Measurements from ENCODE around the gene KDM2B. TPM values are rescaled to one million over a fixed set of nuclear protein-coding genes. Genes with fewer than 3 reads are reported as not detected.

The KDM2B gene
- total RNA-seq, 1 donor = 32.6 TPM

DNA sequence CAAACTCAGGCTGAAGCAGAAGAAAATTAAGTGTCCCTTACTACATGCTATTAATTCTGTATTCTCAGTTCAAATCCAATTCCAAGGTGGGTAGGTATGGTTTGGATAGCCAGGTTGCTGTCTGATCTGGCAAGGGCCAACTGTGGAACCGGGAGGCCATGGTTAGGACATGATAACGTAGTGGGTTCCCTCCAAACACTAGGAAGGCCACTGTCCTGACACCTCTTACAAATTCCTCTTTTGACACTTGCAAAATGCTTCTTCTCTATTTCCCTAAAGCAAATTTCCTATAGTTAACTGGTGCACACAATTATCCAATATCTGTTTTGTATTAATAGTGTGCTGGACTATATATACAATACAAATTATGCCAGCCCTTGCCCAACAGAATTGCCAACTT lies 110.1 kb downstream of the KDM2B start:
- Histone ChIP-seq H3K27me3 (ENCODE audit: insufficient read depth, low read length) (no peaks in the 10 kb centered on the region), H3K9me3 (ENCODE audit: low read depth, low read length) (no peaks in the 10 kb centered on the region), H3K4me2 (ENCODE audit: insufficient read depth, low read length) (no peak overlapping the region), H3K27ac (ENCODE audit: low read depth, low read length) (no peak overlapping the region), H3K4me3 (ENCODE audit: insufficient read depth, low read length) (no peak overlapping the region), H3K79me2 (ENCODE audit: insufficient read depth, low read length) (peaks cover 5% of the 10 kb centered on the region), H2AFZ (ENCODE audit: low read length) (no peak overlapping the region), H4K20me1 (ENCODE audit: insufficient read depth, low read length) (peaks cover 4% of the 10 kb centered on the region), H3K36me3 (ENCODE audit: insufficient read depth, low read length) (no peaks in the 10 kb centered on the region), H3K4me1 (ENCODE audit: insufficient read depth, low read length) (peaks cover 6% of the 10 kb centered on the region)
- no peak for DNase-seq (ENCODE audit: insufficient read length, low spot score, missing footprints)
- TF ChIP-seq, protein P1, sequence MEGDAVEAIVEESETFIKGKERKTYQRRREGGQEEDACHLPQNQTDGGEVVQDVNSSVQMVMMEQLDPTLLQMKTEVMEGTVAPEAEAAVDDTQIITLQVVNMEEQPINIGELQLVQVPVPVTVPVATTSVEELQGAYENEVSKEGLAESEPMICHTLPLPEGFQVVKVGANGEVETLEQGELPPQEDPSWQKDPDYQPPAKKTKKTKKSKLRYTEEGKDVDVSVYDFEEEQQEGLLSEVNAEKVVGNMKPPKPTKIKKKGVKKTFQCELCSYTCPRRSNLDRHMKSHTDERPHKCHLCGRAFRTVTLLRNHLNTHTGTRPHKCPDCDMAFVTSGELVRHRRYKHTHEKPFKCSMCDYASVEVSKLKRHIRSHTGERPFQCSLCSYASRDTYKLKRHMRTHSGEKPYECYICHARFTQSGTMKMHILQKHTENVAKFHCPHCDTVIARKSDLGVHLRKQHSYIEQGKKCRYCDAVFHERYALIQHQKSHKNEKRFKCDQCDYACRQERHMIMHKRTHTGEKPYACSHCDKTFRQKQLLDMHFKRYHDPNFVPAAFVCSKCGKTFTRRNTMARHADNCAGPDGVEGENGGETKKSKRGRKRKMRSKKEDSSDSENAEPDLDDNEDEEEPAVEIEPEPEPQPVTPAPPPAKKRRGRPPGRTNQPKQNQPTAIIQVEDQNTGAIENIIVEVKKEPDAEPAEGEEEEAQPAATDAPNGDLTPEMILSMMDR (IDR thresholded peaks at IDR 0.05; ENCODE audit: extremely low read depth, low read depth, low read length) = no peak

DNA sequence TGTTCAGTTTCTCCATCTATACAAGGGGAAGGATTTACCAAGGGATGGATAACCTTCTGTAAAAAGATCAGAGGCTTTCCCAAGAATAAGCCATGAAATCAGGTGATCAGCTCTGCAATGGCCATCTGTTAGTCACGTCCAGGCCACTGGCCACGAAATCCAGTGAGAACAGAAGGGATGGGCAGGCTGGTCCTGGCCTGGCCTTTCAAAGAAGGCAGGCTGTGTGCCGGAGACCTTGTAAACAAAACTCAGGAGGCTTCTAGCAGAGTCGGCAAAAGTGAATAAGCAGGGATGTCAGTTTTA lies 112.4 kb downstream of the KDM2B start:
- Histone ChIP-seq H3K4me1 (ENCODE audit: insufficient read depth, low read length) (peaks cover 8% of the 10 kb centered on the region), H3K27me3 (ENCODE audit: insufficient read depth, low read length) (no peaks in the 10 kb centered on the region), H3K4me2 (ENCODE audit: insufficient read depth, low read length) (no peak overlapping the region), H3K27ac (ENCODE audit: low read depth, low read length) (no peak overlapping the region), H3K4me3 (ENCODE audit: insufficient read depth, low read length) (no peak overlapping the region), H3K36me3 (ENCODE audit: insufficient read depth, low read length) (no peaks in the 10 kb centered on the region), H3K9me3 (ENCODE audit: low read depth, low read length) (no peaks in the 10 kb centered on the region), H2AFZ (ENCODE audit: low read length) (no peak overlapping the region), H3K79me2 (ENCODE audit: insufficient read depth, low read length) (peaks cover 26% of the 10 kb centered on the region), H4K20me1 (ENCODE audit: insufficient read depth, low read length) (peaks cover 17% of the 10 kb centered on the region)
- TF ChIP-seq, protein P1 (IDR thresholded peaks at IDR 0.05; ENCODE audit: extremely low read depth, low read depth, low read length) = no peak
- no peak for DNase-seq (ENCODE audit: insufficient read length, low spot score, missing footprints)

DNA sequence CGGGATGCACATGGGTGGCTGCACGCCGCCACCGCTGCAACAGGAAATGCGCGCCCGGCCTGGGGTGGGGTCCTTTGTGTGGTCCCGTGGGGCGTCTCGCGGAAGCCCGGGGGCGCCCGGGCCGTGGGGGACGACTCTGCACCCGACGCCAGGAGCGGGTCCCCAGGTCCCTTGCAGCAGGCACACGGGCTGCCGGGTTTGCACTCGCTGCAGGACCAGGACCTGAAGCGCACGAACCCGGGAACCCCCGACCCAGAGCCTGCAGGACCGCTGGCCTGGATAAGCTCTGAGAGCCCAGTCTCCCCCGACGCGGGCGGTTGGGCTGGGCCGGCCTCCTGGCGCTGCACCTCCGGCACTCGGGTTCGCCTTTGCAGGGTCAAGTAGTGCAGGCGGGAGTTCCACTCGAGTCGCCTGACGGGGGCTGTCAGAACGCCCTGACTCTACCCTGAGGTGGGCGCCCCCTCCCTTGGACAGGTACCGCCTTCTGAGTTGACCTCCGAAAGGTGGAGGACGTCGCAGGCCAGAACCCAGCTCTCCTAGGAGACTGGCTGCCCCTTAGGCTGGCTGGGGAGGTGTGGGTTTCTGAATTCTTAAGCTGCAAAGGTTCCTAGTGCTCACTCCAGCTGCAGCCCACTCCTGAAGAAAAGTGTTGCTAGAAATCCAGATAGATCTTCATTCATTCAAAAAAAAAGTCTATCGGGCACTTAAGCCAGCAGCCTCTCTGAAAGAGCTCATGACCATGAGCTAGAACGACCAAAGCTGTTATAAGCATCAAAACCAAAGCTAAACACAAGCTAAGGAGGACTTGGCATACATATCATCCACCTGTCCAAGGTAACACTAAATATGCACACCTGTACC lies 113.0 kb downstream of the KDM2B start:
- Histone ChIP-seq H3K27me3 (ENCODE audit: insufficient read depth, low read length) (no peaks in the 10 kb centered on the region), H3K4me2 (ENCODE audit: insufficient read depth, low read length) (peak overlapping the region; percentile 76), H4K20me1 (ENCODE audit: insufficient read depth, low read length) (peaks cover 17% of the 10 kb centered on the region), H3K4me1 (ENCODE audit: insufficient read depth, low read length) (peaks cover 8% of the 10 kb centered on the region), H3K79me2 (ENCODE audit: insufficient read depth, low read length) (peaks cover 26% of the 10 kb centered on the region), H3K9me3 (ENCODE audit: low read depth, low read length) (no peaks in the 10 kb centered on the region), H3K4me3 (ENCODE audit: insufficient read depth, low read length) (peak overlapping the region; percentile 70), H3K27ac (ENCODE audit: low read depth, low read length) (no peak overlapping the region), H2AFZ (ENCODE audit: low read length) (peak overlapping the region; percentile 29), H3K36me3 (ENCODE audit: insufficient read depth, low read length) (no peaks in the 10 kb centered on the region)
- peak; percentile 65 for DNase-seq (ENCODE audit: insufficient read length, low spot score, missing footprints)
- TF ChIP-seq, protein P1 (IDR thresholded peaks at IDR 0.05; ENCODE audit: extremely low read depth, low read depth, low read length) = no peak

DNA sequence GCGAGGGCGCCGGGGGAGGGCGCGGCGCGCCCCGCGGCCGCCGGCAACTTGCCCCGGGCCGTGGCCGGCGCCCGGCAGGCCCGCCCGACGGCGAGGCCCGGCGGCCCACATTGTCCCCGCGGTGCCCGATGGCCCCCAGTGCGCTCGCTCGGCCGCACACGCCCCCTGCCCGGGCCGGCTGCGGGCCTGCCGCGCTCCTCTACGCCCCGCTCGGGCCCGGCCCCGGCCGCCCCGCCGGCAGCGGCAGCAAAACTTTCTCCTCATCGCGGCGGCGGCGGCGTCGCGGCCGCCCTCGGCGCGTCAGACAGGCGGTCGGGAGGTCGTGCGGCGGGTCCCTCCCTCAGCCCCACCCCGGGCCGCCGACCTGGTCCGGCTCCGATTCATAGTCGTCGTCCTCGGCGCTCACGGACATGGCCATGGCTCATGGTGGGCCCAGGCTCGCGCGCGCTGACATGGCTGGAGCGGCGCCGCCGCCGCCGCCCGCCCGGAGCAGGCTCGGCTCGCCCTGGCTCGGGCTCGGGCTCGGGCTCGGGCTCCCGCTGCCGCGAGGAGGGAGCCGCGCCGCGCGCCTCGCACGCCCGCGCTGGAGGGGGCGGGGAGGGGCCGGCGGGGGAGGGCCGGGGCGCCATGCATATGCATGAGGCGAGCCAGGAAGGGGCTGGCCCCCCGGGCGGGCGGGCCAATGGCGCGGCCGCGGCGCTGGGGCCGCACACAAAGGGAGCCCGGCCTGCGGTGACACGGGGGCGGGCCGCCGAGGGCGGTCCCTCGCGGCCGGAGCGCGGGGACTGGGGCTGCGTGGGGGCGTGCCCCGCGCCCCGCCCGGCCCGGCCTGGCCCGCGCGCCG lies 113.8 kb downstream of the KDM2B start:
- Histone ChIP-seq H2AFZ (ENCODE audit: low read length) (no peak overlapping the region), H3K4me2 (ENCODE audit: insufficient read depth, low read length) (peak overlapping the region; percentile 97), H3K4me1 (ENCODE audit: insufficient read depth, low read length) (peaks cover 8% of the 10 kb centered on the region), H3K4me3 (ENCODE audit: insufficient read depth, low read length) (peak overlapping the region; percentile 80), H3K9me3 (ENCODE audit: low read depth, low read length) (no peaks in the 10 kb centered on the region), H3K79me2 (ENCODE audit: insufficient read depth, low read length) (peaks cover 30% of the 10 kb centered on the region), H3K36me3 (ENCODE audit: insufficient read depth, low read length) (no peaks in the 10 kb centered on the region), H4K20me1 (ENCODE audit: insufficient read depth, low read length) (peaks cover 17% of the 10 kb centered on the region), H3K27me3 (ENCODE audit: insufficient read depth, low read length) (no peaks in the 10 kb centered on the region), H3K27ac (ENCODE audit: low read depth, low read length) (no peak overlapping the region)
- DNase-seq (ENCODE audit: insufficient read length, low spot score, missing footprints) = peak; percentile 99
- TF ChIP-seq, protein P1 (IDR thresholded peaks at IDR 0.05; ENCODE audit: extremely low read depth, low read depth, low read length) = no peak

All from osteoblast (primary cell).